Occipital lobe (tissue), 2 donors: ENCODE data around the gene MPI. TPM values are rescaled to one million over a fixed set of nuclear protein-coding genes. Genes with fewer than 3 reads are reported as not detected.
"Not testable (repeated sequence)": the region's sequence is repeated elsewhere in the genome, so short reads cannot be mapped to it uniquely, and the experiment has no call there.

Source experiments
- DNase-seq: peaks from one replicate; lab custom pipeline; 2025; lab: John Stamatoyannopoulos, UW
- total RNA-seq: library from RNA; depleted of rRNA; stranded (reverse); fragments of >200 nt; gene quantifications from one replicate; pipeline ENCODE4 v1.2.3, GENCODE V29; 2014

Gene MPI
- total RNA-seq, 1 donor from 2014 or later = 37.9 TPM

DNA sequence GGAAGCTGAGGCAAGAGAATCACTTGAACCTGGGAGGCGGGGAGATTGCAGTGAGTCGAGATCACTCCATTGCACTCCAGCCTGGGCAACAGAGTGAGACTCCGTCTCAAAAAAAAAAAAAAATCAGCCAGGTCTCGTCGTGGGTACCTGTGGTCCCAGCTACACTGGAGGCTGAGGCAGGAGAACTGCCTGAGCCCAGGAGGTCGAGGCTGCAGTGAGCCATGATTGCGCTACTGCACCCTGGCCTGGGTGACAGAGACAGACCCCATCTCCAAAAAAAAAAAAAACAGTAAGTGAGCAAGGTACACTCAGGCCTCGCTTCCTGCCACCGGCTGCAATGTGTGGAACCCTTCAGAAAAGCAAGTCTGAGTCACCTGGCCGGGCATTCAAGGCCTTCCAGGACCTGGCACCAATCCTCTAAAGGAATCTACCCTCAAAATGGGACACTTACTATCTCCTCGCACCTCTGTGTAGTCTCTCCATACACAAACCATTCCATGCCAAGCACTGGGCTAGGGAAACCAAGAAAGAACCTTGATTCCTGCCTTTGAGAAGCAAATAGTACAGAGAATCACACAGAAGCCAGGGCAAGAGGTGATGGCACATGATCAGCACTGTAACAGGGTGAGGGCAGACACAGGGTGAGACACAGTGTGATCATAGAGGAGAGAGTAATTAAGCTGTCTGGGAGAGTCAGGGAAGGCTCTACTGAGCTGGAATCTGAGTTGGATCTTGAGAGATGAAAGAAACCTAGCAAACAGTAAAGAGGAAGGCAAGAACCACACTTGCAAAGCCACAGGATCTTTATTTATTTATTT is 26.4 kb upstream of the MPI start:
- no peak for DNase-seq

DNA sequence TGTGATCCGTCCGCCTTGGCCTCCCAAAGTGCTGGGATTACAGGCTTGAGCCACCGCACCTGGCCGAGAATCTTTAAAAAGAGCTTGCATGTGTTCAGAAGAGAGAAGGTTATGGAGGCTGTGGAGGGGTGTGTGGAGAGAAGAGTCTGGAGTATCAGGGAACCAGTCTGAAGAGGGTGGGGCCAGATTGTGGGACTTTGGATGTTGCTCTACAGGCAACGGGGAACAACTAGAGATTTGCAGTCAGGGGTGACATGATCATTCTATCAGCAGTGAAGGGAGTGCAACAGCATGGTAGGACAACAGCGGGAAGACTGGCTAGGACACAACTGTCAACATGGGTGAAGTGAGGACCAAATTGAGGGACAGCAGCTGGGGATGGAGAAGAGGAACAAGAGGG is 25.5 kb upstream of the MPI start:
- DNase-seq = no peak

DNA sequence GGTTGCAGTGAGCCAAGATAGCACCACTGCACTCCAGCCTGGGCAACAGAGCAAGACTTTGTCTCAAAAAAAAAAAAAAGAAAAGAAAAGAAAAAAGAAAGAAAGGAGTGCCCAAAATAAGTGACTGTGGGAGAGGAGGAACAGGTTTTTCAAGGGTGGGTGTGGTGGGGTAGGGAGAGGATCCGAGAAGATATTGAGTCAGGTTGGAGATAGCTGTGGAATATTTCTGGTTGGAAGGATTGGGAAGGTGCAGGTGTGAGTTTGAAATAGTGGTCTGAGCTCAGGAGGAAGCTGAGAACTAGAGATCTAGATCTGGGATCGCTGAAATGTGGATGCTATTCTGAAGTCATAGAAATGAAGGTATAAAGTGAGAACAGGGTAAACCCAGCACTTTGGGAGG is 24.5 kb upstream of the MPI start:
- DNase-seq = no peak

DNA sequence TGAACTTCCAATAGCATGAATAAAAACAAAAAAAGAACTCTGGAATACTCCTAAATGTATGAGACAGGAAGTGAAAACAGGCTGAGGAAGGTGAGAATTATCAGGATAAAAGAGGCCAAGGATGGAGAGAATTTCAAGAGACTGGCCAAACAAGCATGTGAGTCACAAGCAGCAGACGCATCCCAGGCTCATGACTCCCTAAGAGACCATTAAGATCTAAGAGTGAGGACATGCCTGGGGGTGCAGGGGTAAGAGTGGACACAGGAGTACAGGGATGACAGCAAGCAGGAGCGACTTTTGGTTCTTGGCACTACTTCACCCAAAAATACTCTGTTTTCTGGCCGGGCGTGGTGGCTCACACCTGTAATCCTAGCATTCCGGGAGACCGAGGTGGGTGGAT is 23.8 kb upstream of the MPI start:
- no peak for DNase-seq

DNA sequence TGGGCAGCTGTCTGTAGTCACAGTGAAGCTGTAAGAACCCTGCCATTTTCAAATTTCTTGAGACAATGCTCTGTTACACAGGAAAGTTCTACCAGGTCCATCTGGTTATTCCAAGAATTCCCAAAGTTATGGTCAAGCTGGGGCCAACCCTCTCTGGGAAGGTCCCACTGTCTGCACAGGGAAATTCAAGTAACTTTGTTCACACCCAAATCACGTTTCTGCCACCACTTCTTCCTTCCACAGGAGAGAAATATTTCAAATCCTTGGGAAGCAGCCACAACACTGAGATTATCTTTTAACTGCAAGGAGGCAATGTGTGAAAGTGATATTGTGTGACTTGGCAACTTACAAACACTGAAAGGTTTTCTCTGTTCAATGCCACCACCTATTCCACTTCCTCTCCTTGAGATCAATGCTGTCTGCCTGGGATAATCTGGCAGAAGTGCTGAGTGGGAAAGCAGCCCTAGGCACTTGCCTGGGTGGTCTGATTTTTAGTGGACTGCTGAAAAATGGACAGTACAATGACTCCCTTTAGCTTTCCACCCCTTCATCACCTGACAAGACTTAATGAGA is 22.3 kb upstream of the MPI start:
- DNase-seq = no peak

DNA sequence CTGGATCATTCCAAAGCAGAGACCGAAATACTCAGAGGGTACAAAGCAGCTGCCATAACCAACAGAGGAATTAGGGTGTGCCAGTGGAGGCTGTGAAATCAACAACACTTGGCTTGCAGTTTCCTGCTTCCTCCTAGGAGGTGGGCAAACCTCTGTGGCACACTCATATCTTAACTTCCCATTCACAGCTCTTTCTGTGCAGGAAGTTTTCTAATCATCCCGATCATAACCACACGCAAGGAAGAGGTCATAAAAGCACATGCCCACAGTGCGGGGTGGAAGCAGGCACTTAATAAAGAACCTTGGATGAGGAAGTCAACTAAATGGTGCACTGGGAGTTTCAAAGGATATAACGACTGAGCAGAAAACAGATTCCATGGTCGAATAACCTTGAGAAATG is 21.8 kb upstream of the MPI start:
- no peak for DNase-seq

DNA sequence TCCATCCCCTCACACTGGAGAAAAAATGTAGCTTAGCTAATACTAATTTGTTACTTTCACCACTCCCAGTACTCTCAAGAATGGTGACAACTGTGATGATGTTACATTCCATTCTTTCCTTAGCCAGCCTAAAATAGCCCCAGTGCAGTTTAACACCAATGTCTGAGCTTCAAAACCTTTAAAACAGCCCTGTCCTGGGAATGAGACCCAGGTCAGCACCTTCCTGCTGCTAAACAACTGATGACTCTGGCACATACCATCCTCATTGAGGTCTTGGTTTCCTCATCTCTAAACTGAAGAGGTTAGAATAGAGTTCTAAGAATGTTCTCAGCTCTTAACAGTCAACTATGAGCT is 20.5 kb upstream of the MPI start:
- no peak for DNase-seq

DNA sequence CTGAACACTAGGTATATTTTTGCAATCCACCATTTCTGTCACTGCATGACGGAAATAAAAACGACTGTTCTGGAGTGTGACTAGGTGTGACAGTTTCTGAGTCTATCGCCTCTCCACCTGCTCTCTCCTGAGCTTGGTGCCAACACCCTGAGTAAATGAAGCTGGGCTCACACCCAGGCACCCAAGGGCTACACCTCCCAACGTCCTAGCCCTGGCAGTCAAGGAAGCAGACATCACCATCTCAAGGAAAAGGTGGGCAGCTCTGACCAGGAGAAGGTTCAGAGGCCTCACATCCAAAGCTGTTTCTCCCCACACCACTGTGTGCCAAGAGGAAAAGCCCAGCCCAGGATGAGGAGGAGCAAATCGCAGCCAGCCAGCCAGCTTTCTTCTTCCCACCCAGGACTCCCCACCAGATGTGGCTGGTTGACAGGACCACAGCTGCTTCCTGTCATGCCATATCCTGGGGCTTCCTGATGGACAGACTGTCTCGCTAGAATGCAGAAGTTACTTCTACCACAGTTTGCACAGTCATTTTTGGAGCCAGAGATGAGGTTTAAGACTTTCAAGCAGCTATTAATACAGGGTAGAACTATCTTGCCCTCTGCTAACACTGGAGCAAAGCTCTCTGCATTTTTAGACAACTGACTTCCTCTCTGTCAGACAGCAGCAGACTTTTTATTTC is 20.0 kb upstream of the MPI start:
- no peak for DNase-seq

DNA sequence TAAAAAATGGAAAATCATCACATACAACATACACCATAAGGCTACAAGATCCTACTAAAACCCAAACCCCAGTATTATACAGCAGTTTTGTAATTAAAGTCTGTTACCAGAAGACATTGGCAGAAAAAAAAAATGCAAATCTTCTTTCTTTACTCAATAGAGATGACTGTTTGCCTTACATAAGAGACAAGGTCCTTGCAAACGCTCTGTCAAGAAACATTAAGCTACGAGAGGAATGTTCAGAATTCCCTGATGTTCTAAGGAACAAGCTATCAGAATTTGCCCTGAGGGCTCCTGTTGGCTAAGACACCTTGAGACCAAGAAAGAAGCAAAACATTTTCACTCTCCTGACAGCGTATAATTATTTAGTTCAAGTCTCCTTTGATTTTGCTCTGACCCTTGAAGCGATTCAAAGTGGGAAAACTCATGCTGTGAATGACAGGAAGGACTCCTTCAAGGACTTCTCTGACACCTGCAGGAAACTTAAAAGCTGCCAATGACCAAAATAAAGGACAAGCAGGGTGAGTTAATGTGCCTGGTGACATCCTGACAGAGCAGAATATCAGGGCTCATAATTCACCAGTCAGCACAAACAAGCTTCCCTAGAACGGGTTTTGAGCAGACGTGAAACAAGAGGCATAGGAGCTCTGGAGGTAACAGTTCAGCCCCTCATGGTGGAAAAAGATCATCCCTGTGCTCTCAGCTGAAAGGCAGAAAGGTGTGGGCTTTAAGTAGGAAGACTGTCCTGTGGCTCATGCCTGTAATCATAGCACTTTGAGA is 19.2 kb upstream of the MPI start:
- DNase-seq = no peak

DNA sequence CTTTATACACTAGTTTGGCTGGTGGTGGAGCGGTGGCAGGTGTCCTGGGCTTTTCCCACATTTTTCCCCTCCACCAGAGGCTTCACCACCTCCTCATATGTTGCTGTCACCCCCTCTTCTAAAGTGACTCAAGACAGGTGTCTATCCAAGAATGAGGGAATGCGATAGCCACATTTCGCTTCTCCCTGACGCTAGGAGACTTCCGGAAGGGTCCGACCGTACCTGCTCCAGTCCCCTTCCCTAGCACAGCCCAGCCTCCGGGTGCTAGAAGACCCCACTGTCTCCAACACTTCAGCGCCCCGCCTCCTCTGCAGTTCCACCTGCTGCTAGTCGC is 17.2 kb upstream of the MPI start:
- no peak for DNase-seq

DNA sequence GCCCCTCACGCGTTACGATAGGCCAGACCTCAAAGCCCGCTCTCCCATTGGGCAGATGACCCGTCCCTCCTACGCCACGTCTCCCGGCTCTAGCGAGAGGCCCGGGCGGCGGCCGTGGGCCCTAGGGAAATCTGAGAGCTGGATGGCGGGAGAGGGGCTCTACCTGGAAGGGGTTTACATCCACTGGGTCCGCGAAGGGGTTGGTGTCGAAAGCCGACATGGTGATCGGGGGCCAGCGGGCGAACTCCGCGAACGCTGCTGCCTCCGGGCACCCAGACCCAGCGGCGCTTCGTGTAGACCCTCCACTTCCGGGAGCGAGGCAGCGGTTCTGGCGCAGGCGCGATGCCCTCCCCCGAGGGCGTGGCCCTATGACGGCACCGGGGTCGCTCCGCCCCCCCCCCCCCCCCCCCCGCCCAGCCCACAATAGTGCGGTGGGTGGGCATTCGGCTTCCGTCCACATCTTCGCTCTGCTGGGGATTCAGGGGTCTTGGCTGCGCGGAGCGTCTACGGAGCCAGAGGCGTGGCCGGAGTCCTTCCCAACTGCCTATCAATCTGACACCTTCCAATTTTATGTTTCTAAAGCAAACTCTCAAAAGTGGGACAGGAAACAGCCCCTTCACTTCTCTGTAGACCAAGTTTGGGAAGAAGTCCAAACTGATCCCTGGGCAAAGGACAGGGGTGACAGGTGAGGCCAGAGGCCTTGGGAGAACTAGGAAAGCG is 16.6 kb upstream of the MPI start, which contains the start of gene SCAMP2:
Gene SCAMP2, minus strand, starts transcription at position 330 of the 720 bp plus-strand sequence. Its CDS starts 110 bp downstream, at position 220.
- DNase-seq = peak; percentile 93

DNA sequence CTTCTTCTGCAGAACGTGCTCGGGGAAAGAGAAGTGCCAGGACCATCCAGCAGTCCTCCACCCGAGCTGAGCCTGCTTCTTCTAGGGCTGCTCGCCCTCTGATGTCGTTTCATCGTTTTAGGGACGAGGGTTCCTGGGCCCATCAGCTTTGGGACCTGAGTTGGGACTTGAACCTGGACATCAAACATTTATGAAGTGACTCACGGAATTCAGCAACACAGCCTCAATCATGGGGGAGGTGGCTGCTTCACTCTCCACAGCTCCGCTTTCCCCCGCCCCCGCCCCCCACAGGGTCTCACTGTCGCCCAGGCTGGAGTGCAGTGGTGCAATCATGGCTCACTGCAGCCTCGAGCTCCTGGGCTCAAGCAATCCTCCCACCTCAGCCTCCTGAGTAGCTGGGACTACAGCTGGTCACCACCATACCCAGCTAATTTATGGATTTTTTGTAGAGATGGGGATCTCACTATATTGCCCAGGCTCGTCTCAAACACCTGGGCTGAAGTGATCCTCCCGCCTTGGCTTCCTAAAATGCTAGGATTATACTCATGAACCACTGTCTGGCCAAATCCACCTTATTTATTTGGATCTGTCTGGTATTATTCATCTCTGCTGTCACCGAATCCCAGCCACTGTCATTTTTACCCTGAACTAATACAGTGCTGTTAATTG is 16.0 kb upstream of the MPI start:
- DNase-seq = no peak

DNA sequence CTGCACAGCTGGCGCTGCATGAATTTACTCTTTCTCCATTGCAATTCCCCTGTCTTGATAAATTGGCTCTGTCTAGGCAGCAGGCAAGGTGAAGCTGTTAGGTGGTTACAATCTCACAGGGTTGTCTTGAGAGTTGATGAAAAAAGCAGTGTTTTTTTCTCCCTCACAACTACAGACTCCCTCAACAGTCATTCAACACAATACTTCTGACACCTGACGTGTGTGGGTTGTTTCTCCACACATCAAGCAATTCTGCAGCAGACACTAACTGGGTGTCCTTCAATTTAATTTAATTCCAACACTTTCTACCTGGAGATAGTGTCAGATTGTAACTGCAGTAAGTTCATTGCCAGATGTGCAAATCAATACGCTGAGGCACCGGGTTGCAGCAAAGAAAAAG is 11.6 kb upstream of the MPI start:
- DNase-seq = no peak

DNA sequence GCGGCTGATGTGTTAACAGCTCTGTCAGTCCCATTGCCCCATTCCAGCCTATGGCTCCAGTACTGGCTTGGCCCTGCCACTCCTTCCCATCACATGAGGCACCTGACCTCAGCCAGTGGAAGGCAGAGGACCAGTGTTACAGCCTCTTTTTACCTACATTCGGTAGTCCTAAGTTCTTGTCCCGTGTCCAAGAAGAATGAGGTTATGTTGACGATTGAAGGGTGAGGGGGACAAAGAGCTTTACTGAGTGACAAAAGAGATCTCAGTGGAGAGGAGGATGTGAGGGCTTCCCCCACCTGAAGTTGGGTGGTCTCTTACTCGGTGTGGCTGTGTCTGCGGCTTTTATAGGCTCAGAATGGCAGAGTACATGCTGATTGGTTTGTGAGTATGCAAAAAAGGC is 7.3 kb upstream of the MPI start:
- DNase-seq = no peak

DNA sequence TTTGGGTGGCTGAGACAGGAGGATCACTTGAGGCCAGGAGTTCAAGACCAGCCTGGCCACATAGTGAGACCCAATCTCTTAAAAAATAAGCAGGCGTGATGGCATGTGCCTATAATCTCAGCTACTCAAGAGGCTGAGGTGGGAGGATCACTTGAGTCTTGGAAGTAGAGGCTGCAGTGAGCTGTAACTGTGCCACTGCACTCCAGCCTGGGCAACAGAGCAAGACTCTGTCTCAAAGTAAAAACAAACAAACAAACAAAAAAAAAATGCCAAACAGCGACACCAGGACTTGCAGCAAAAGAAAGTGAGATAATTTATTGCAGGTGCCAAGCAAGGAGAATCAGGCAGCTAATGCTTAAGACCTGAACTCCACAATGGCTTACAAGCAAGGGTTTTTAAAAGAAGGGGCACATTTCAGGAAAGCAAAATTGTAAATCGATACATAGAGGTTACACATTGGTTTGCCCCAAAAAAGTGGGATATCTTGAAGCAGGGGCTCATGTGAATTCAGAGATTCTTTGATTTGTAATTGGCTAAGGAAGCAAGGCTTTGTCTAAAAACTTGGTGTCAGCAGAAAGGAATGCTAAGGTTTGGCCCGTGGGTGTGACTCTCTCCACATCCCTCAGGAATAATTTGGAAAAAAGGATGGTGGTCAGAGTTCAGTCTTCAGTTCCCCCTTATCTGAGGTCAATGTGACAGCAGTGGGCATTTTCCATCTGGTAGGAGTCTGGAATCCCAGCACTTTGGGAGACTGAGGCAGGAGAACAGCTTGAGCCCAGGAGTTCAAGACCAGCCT is 5.2 kb upstream of the MPI start:
- DNase-seq = no peak

DNA sequence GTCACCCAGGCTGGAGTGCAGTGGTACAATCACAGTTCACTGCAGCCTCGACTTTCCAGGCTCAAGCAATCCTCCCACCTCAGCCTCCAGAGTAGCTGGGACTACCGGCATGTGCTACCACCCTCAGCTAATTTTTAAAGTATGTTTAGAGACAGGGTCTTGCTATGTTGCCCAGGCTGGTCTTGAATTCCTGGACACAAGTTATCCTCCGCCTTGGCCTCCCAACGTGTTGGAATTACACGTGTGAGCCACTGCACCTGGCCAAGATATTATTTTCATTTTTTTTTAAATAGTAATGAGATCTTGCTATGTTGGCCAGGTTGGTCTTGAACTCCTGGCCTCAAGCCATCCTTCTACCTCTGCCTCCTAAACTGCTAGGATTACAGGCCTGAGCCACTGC is 4.4 kb upstream of the MPI start:
- no peak for DNase-seq

DNA sequence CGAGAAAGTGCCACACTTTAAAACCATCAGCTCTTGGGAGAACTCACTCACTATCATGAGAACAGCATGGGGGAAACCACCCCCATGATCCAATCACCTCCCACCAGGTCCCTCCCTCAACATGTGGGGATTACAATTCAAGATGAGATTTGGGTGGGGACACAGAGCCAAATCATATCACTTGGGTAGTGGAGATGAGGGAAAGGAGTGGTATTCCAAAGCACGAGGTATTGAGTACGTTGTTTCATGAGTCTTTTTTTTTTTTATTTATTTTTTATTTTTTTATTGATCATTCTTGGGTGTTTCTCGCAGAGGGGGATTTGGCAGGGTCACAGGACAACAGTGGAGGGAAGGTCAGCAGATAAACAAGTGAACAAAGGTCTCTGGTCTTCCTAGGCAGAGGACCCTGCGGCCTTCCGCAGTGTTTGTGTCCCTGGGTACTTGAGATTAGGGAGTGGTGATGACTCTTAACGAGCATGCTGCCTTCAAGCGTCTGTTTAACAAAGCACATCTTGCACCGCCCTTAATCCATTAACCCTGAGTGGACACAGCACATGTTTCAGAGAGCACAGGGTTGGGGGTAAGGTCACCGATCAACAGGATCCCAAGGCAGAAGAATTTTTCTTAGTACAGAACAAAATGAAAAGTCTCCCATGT is 2.2 kb upstream of the MPI start:
- DNase-seq = not testable (repeated sequence)

DNA sequence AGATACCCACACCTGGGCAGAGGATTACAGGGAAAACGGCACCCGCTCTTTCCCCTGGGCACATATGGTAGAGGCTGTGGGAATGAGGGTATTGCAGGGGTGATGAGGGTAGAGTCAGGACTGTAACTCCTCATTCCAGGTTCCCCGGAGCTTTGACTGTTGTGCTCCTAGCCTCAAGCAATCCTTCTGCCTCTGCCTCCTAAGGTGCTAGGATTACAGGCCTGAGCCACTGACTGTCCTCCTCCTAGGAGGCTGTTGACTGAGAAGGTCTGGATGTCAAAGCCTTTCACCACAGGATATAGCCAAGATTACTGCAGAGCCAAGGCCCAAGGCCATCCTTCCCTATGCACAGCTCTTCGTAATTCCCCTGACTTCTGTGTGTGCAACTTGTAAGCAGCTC is 1.1 kb upstream of the MPI start:
- no peak for DNase-seq

DNA sequence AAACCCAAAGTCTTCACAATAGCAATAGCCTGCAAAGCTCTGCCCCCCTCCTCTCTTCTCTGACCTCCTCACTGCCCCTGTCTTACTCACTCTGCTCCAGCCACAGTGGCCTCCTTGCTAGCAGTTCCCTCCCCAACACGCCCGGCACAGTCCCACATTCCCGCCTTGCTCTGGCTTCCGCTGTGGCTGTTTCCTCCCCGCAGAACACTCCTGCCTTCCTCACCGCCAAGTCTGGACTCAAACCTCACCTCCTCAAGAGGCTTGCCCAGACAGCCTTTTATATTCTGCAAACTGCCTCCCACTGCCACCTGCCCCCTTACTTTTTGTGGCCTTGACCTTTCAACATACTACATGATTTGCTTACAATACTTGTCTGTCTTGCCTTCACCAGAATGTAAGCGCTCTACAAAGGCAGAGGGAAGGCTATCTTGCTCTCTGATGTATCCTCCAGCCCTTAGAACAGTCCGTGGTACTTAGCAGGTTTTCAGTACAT is 406 bp upstream of the MPI start:
- DNase-seq = peak; percentile 59

DNA sequence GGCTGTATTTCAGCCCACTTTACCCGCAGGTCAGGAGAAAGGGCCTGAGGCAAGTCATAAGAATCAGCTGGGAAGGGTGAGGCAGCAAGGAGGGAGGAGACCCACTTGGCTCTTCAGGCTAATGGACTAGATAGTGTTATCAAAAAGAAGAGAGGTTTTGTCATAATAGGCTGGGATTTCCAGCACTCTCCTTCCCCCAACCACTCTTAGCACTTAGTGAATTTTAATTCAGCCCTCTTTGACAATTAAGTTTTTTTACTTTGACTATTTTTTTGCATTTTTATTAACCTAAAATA is 771 bp downstream of the MPI start:
- DNase-seq = no peak
